HG02970 (cell line): Measurements from ENCODE around the gene SPINT2.
"Not testable (repeated sequence)": the region's sequence is repeated elsewhere in the genome, so short reads cannot be mapped to it uniquely, and the experiment has no call there.

Experiments used
- ATAC-seq: cut with Tn5 transposase; IDR thresholded peaks from one replicate; pipeline ENCODE4 v1.9.1; 2021; ENCODE audit warnings: mild to moderate bottlenecking, moderate library complexity, moderate number of reproducible peaks; ENCODE audit not compliant: unreplicated experiment, low FRiP score

The SPINT2 gene

GRCh38 chr19:38234615-38235014 is 29.8 kb upstream of the SPINT2 start:
- no peak for ATAC-seq

DNA sequence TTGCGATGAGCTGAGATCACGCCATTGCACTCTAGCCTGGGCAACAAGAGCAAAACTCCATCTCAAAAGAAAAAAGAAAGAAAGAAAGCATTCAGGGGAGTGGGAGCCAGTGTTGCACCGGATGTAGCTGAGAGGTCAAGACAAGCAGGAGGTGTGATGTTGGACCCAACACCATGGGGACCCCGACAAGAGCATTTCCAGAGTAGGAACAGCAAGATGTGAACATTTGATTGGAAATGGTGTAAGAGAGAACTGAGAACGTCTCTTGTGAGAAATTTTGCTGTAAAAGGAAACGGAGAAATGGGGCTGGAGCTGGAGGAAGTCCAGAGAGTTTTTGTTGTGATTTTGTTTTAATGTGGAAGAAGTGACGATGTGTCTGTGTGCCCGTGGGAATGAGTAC is 24.6 kb upstream of the SPINT2 start:
- ATAC-seq: no peak

DNA sequence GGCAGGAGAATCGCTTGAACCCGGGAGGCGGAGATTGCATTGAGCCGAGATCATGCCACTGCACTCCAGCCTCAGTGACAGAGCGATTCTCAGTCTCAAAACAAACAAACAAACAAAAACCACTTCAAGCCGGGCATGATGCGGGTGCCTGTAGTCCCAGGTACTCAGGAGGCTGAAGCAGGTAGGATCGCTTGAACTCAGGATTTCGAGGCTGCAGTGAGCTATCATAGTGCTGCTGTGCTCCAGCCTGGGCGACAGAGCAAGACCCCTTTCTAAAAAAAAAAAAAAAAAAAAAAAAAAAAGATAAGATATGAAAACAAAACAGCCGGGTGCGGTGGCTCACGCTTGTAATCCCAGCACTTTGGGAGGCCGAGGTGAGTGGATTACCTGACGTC is 21.1 kb upstream of the SPINT2 start:
- ATAC-seq: no peak

DNA sequence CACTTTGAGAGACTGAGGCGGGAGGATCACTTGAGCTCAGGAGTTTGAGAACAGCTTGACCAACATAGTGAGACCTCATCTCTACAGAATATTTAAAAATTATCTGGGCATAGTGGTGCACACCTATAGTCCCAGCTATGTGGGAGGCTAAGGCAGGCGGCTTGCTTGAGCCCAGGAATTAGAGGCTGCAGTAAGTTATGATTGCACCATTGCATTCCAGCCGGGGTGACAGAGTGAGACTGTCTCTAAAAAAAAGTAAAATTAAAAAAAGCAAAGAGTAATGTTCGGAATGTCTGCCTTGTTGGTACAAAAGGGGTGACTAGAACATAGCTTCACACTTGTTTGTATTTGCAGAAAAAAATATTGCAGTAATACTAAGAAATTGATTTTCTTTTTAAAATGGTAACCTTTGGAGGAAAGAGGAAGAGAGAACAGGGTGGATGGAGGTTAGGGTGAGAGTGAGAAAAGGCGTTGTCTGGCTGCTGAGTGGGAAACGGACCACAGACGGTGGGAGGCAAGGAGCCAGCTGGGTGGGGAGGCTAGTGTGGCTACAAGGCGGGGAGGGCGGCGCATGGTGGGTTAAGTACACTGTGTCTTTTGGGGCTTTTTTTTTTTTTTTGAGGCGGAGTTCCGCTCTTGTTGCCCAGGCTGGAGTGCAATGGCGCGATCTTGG is 18.4 kb upstream of the SPINT2 start:
- ATAC-seq: no peak

GRCh38 chr19:38247126-38247525 is 17.2 kb upstream of the SPINT2 start:
- no peak for ATAC-seq

GRCh38 chr19:38247734-38248268 is 16.6 kb upstream of the SPINT2 start:
- no peak for ATAC-seq

DNA sequence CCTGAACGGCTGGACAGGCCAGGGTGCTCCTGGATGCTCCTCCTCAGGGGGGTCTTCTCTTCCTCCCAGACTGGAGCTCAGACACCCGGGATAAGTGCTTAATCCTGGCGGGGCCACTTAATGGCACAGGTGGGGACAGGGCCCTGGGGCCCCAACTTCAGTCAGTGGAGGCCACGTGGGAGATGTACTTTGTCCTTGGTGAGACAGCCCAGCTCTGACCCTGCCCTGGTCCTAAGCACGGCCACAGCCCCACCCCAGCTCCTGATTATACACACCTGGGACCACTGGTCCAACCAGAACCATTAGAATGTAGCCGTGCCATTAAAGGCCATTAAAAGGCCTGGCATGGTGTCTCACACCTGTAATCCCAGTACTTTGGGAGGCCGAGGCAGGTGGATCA is 16.0 kb upstream of the SPINT2 start:
- ATAC-seq: no peak

- no peak for ATAC-seq
These were observed 13.9 kb upstream of the SPINT2 start for GRCh38 chr19:38250428-38250820.

- ATAC-seq: no peak
These were observed 13.4 kb upstream of the SPINT2 start for GRCh38 chr19:38250821-38251563.

GRCh38 chr19:38251564-38252051 is 12.8 kb upstream of the SPINT2 start:
- ATAC-seq: no peak

DNA sequence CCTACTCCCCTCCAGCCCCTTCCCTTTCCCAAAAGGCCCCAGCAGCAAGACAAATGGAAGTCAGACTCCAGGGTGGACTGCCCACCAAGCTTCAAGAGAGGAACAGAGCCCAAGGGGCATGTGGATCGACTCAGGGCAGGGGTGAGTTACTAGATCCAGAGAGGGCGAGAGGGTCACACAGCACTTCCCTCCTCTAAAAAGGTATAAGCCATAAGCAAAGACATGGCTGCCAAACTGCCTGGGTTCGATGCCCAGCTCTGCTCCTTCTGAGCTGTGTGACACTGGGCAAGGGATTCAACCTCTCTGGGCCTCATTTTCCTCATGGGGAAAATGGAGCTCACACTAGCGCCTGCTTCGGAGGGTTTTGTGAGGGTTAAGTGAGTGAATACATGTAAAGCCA is 12.0 kb upstream of the SPINT2 start:
- no peak for ATAC-seq

GRCh38 chr19:38252941-38253691 is 11.3 kb upstream of the SPINT2 start:
- no peak for ATAC-seq

GRCh38 chr19:38253788-38254187 is 10.6 kb upstream of the SPINT2 start:
- no peak for ATAC-seq

- ATAC-seq: no peak
These were observed 8.9 kb upstream of the SPINT2 start for GRCh38 chr19:38255383-38256014.

DNA sequence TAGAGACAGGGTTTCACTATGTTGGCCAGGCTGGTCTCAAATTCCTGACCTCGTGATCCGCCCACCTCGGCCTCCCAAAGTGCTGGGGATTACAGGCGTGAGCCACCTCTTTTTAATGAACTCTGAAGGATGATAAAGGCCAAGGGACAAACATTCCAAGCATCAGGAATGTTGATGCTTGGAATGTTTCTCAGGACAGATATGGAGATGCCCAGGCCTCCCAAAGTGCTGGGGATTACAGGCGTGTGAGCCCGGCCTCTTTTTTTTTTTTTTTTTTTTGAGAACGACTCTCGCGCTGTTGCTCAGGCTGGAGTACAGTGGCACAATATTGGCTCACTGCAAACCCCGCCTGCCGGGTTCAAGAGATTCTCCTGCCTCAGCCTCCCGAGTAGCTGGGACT is 2.4 kb upstream of the SPINT2 start:
- ATAC-seq: not testable (repeated sequence)

GRCh38 chr19:38262585-38263268 is 1.6 kb upstream of the SPINT2 start:
- no peak for ATAC-seq

GRCh38 chr19:38263689-38264485 is 486 bp upstream of the SPINT2 start:
- no peak for ATAC-seq

DNA sequence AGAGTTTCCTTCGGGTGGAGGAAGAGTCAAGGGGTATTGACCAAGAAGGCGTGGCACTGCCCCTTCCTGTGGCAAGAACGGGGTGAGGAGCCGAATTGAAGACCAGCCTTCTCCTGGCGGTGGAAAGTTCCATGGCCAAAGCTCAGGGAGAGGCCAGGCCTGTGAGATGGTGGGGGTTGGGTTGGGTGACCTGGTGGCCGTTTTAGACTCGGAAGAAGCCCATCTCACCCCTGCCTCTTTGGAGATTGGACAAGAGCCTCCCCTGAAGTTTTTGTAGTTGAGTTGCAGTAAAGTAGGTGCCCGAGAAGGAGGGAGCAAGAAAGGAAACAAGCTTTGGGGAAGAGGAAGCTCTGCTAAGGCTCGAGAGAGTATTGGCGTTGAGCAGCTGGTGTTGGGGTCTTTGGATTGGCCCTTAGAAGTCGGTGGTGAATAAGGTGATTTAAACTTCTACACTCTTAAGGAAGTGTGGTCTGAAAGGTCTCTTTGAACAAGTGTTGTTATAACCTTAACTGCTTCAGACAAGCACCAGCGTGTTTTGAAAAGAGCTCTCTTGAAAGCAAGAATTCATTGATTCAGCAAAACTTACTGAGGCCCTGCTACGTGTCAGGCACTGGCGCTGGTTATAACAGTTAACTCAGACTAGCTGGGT is 964 bp downstream of the SPINT2 start:
- ATAC-seq: no peak

DNA sequence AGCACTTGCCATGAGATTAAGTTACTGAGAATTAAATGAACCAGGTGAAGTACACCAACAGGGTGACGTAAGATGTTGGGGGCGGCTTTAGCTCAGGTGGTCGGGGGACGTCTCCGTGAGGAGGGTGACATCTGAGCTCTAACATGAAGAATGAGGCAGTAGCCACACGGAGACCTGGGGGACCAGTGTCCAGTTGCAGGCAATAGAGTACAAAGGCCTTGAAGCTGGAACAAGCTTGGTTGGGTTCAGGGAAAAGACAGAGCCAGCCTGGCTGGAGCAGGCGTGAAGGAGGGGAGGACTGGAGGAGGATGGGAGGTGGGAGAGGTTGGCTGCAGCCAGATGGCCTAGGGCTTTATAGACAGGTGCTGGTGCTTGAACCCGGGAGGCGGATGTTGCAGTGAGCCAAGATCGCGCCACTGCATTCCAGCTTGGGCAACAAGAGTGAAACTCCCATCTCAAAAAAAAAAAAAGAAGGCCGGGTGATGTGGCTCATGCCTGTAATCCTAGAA is 1.6 kb downstream of the SPINT2 start:
- ATAC-seq: no peak
